ENCODE measurements around the gene SLC26A8. TPM values are rescaled to one million over a fixed set of nuclear protein-coding genes. Genes with fewer than 3 reads are reported as not detected.

The SLC26A8 gene
- polyA plus RNA-seq, 6 donors from 2014 or later, result not detected

- Mint-ChIP-seq H3K4me3 (no peak overlapping the region), H3K27ac (peak overlapping the region in 2 of 6 donors; percentile 45 to 64), H3K27me3 (no peaks in the 10 kb centered on the region), H3K9me3 (no peaks in the 10 kb centered on the region), H3K36me3 (peaks cover 15 to 17% of the 10 kb centered on the region in 2 donors), H3K4me1 (peaks cover 35 to 47% (median 37%) of the 10 kb centered on the region in 3 donors)
- no peak for DNase-seq
- ATAC-seq (ENCODE audit: low read depth in 2 of 2), result no peak
These were observed 40.4 kb upstream of the SLC26A8 start for GRCh38 chr6:36064770-36065396.

GRCh38 chr6:36063318-36064060 is 39.0 kb upstream of the SLC26A8 start:
- Mint-ChIP-seq H3K4me3 (no peak overlapping the region), H3K36me3 (peaks cover 22 to 26% of the 10 kb centered on the region in 2 donors), H3K9me3 (no peaks in the 10 kb centered on the region), H3K27ac (peak overlapping the region in 1 of 6 donors; percentile 67), H3K4me1 (peaks cover 31 to 37% (median 37%) of the 10 kb centered on the region in 3 donors), H3K27me3 (no peaks in the 10 kb centered on the region)
- no peak for ATAC-seq (ENCODE audit: low read depth in 2 of 2)
- DNase-seq, result no peak

GRCh38 chr6:36062247-36062646 is 37.8 kb upstream of the SLC26A8 start:
- peaks cover 23 to 28% (median 24%) of the 10 kb centered on the region in 3 donors for H3K4me1 Mint-ChIP-seq
- H3K27ac Mint-ChIP-seq, result no peak overlapping the region
- no peak overlapping the region for H3K4me3 Mint-ChIP-seq
- no peaks in the 10 kb centered on the region for H3K27me3 Mint-ChIP-seq
- H3K36me3 Mint-ChIP-seq, result peaks cover 18 to 22% of the 10 kb centered on the region in 2 donors
- DNase-seq, result no peak
- no peaks in the 10 kb centered on the region for H3K9me3 Mint-ChIP-seq
- ATAC-seq (ENCODE audit: low read depth in 2 of 2), result no peak

- peaks cover 18 to 22% of the 10 kb centered on the region in 2 donors for H3K36me3 Mint-ChIP-seq
- H3K4me3 Mint-ChIP-seq, result no peak overlapping the region
- DNase-seq (no peak), ATAC-seq (ENCODE audit: low read depth in 2 of 2) (no peak)
- H3K4me1 Mint-ChIP-seq, result peaks cover 17 to 22% (median 17%) of the 10 kb centered on the region in 3 donors
- no peak overlapping the region for H3K27ac Mint-ChIP-seq
- H3K27me3 Mint-ChIP-seq, result no peaks in the 10 kb centered on the region
- no peaks in the 10 kb centered on the region for H3K9me3 Mint-ChIP-seq
These were observed 36.8 kb upstream of the SLC26A8 start for GRCh38 chr6:36061236-36061635.

GRCh38 chr6:36056178-36056577 is 31.7 kb upstream of the SLC26A8 start:
- H3K4me3 Mint-ChIP-seq, result no peak overlapping the region
- no peak for ATAC-seq (ENCODE audit: low read depth in 2 of 2)
- peak overlapping the region in 1 of 6 donors; percentile 17 for H3K27ac Mint-ChIP-seq
- no peaks in the 10 kb centered on the region for H3K9me3 Mint-ChIP-seq
- H3K36me3 Mint-ChIP-seq, result peaks cover 17 to 18% of the 10 kb centered on the region in 2 donors
- peaks cover 0 to 6% (median 2%) of the 10 kb centered on the region in 3 donors for H3K4me1 Mint-ChIP-seq
- no peak for DNase-seq
- no peaks in the 10 kb centered on the region for H3K27me3 Mint-ChIP-seq

GRCh38 chr6:36054956-36055355 is 30.5 kb upstream of the SLC26A8 start:
- H3K27me3 Mint-ChIP-seq, result no peaks in the 10 kb centered on the region
- peaks cover 8 to 10% of the 10 kb centered on the region in 2 donors for H3K36me3 Mint-ChIP-seq
- H3K4me3 Mint-ChIP-seq, result no peak overlapping the region
- H3K9me3 Mint-ChIP-seq, result no peaks in the 10 kb centered on the region
- H3K4me1 Mint-ChIP-seq, result peaks cover 0 to 2% (median 0%) of the 10 kb centered on the region in 3 donors
- no peak for DNase-seq
- peak overlapping the region in 3 of 6 donors; percentile 20 to 82 (median 54) for H3K27ac Mint-ChIP-seq
- no peak for ATAC-seq (ENCODE audit: low read depth in 2 of 2)

GRCh38 chr6:36054415-36054814 is 30.0 kb upstream of the SLC26A8 start:
- H3K4me3 Mint-ChIP-seq, result no peak overlapping the region
- peaks cover 3 to 4% of the 10 kb centered on the region in 2 donors for H3K36me3 Mint-ChIP-seq
- H3K4me1 Mint-ChIP-seq, result peaks cover 0 to 2% (median 0%) of the 10 kb centered on the region in 3 donors
- no peaks in the 10 kb centered on the region for H3K9me3 Mint-ChIP-seq
- DNase-seq (no peak), ATAC-seq (ENCODE audit: low read depth in 2 of 2) (no peak)
- H3K27me3 Mint-ChIP-seq, result no peaks in the 10 kb centered on the region
- no peak overlapping the region for H3K27ac Mint-ChIP-seq

- Mint-ChIP-seq H3K4me1 (peaks cover 0 to 2% (median 0%) of the 10 kb centered on the region in 3 donors), H3K27me3 (no peaks in the 10 kb centered on the region), H3K9me3 (no peaks in the 10 kb centered on the region), H3K27ac (no peak overlapping the region), H3K36me3 (no peaks in the 10 kb centered on the region), H3K4me3 (no peak overlapping the region)
- ATAC-seq (ENCODE audit: low read depth in 2 of 2) (no peak), DNase-seq (no peak)
These were observed 29.4 kb upstream of the SLC26A8 start for GRCh38 chr6:36053878-36054277.

- DNase-seq (no peak), ATAC-seq (ENCODE audit: low read depth in 2 of 2) (no peak)
- Mint-ChIP-seq H3K27ac (no peak overlapping the region), H3K4me3 (no peak overlapping the region), H3K27me3 (no peaks in the 10 kb centered on the region), H3K36me3 (peaks cover 0 to 3% of the 10 kb centered on the region in 2 donors), H3K4me1 (peaks cover 3 to 5% (median 4%) of the 10 kb centered on the region in 3 donors), H3K9me3 (no peaks in the 10 kb centered on the region)
These were observed 27.7 kb upstream of the SLC26A8 start for GRCh38 chr6:36052097-36052496.

GRCh38 chr6:36050947-36051710 is 26.7 kb upstream of the SLC26A8 start:
- H3K4me3 Mint-ChIP-seq, result no peak overlapping the region
- H3K27me3 Mint-ChIP-seq, result no peaks in the 10 kb centered on the region
- no peak for ATAC-seq (ENCODE audit: low read depth in 2 of 2)
- no peak overlapping the region for H3K27ac Mint-ChIP-seq
- DNase-seq, result no peak
- H3K36me3 Mint-ChIP-seq, result peaks cover 0 to 4% of the 10 kb centered on the region in 2 donors
- no peaks in the 10 kb centered on the region for H3K9me3 Mint-ChIP-seq
- H3K4me1 Mint-ChIP-seq, result peaks cover 8 to 11% (median 9%) of the 10 kb centered on the region in 3 donors

- ATAC-seq (ENCODE audit: low read depth in 2 of 2) (no peak), DNase-seq (no peak)
- peaks cover 0 to 4% of the 10 kb centered on the region in 2 donors for H3K36me3 Mint-ChIP-seq
- H3K9me3 Mint-ChIP-seq, result no peaks in the 10 kb centered on the region
- H3K27me3 Mint-ChIP-seq, result no peaks in the 10 kb centered on the region
- peaks cover 8 to 12% (median 9%) of the 10 kb centered on the region in 3 donors for H3K4me1 Mint-ChIP-seq
- H3K4me3 Mint-ChIP-seq, result no peak overlapping the region
- H3K27ac Mint-ChIP-seq, result no peak overlapping the region
These were observed 25.9 kb upstream of the SLC26A8 start for GRCh38 chr6:36050305-36050704.

GRCh38 chr6:36049582-36049981 is 25.1 kb upstream of the SLC26A8 start:
- Mint-ChIP-seq H3K27ac (no peak overlapping the region), H3K36me3 (peaks cover 0 to 4% of the 10 kb centered on the region in 2 donors), H3K9me3 (no peaks in the 10 kb centered on the region), H3K4me1 (peaks cover 8 to 19% (median 9%) of the 10 kb centered on the region in 3 donors), H3K27me3 (no peaks in the 10 kb centered on the region), H3K4me3 (no peak overlapping the region)
- DNase-seq, result no peak
- peak; percentile 36 to 46 for ATAC-seq (ENCODE audit: low read depth in 2 of 2)

- ATAC-seq (ENCODE audit: low read depth in 2 of 2), result no peak
- Mint-ChIP-seq H3K27me3 (no peaks in the 10 kb centered on the region), H3K4me3 (no peak overlapping the region), H3K36me3 (peaks cover 0 to 4% of the 10 kb centered on the region in 2 donors), H3K4me1 (peaks cover 48 to 73% (median 60%) of the 10 kb centered on the region in 3 donors), H3K9me3 (no peaks in the 10 kb centered on the region), H3K27ac (peak overlapping the region in 1 of 6 donors; percentile 30)
- DNase-seq, result no peak
These were observed 18.3 kb upstream of the SLC26A8 start for GRCh38 chr6:36042618-36043260.
